IgD-negative memory B cell (primary cell): ENCODE measurements around the gene CLHC1. TPM values are rescaled to one million over a fixed set of nuclear protein-coding genes. Genes with fewer than 3 reads are reported as not detected.
A peak's percentile ranks its signal among the peaks of the same experiment; 100 is the strongest.

ENCODE experiments used
- H3K27ac Mint-ChIP-seq, 3 donors: one replicate each; pipeline ENCODE4 v1.8.0; 2020 to 2022; ENCODE audit warnings: mild to moderate bottlenecking in 3 of 3, mixed read lengths in 3 of 3, moderate library complexity in 1 of 3
- H3K27me3 Mint-ChIP-seq: one replicate; pipeline ENCODE4 v1.8.0; 2021; ENCODE audit warnings: mixed read lengths
- H3K36me3 Mint-ChIP-seq: one replicate; pipeline ENCODE4 v1.8.0; 2020; ENCODE audit warnings: mild to moderate bottlenecking, mixed read lengths
- H3K4me1 Mint-ChIP-seq, 3 donors: one replicate each; pipeline ENCODE4 v1.8.0; 2020 to 2022; ENCODE audit warnings: mixed read lengths in 3 of 3, mild to moderate bottlenecking in 1 of 3
- H3K4me3 Mint-ChIP-seq, 4 donors: one replicate each; pipeline ENCODE4 v1.8.0; 2020 to 2022; ENCODE audit warnings: mild to moderate bottlenecking in 4 of 4, mixed read lengths in 4 of 4, moderate library complexity in 3 of 4
- H3K9me3 Mint-ChIP-seq, 3 donors: one replicate each; pipeline ENCODE4 v1.8.0; 2020 to 2021; ENCODE audit warnings: mixed read lengths in 3 of 3, mild to moderate bottlenecking in 1 of 3
- polyA plus RNA-seq: library from polyadenylated mRNA; unstranded; fragments of 300-500 nt; fragmentation: Illumina TruSeq; gene quantifications from one replicate; pipeline ENCODE4 v1.2.3, GENCODE V29; 2021

CLHC1 gene
- polyA plus RNA-seq, 1 donor from 2014 or later = 1.2 TPM

GRCh38 chr2:55168221-55169154, 63.6 kb downstream of the CLHC1 start:
- Mint-ChIP-seq H3K27ac (no peak overlapping the region), H3K4me1 (peaks cover 0 to 3% (median 0%) of the 10 kb centered on the region in 3 donors), H3K4me3 (no peak overlapping the region), H3K9me3 (no peaks in the 10 kb centered on the region), H3K27me3 (no peaks in the 10 kb centered on the region), H3K36me3 (no peaks in the 10 kb centered on the region)

GRCh38 chr2:55165626-55166025, 66.5 kb downstream of the CLHC1 start:
- no peak overlapping the region for H3K27ac Mint-ChIP-seq
- no peak overlapping the region for H3K4me3 Mint-ChIP-seq
- no peaks in the 10 kb centered on the region for H3K36me3 Mint-ChIP-seq
- no peaks in the 10 kb centered on the region for H3K9me3 Mint-ChIP-seq
- H3K4me1 Mint-ChIP-seq = peaks cover 0 to 5% (median 0%) of the 10 kb centered on the region in 3 donors
- H3K27me3 Mint-ChIP-seq = no peaks in the 10 kb centered on the region

GRCh38 chr2:55164534-55165480, 67.3 kb downstream of the CLHC1 start:
- Mint-ChIP-seq H3K4me1 (peaks cover 0 to 5% (median 0%) of the 10 kb centered on the region in 3 donors), H3K36me3 (no peaks in the 10 kb centered on the region), H3K4me3 (no peak overlapping the region), H3K27me3 (no peaks in the 10 kb centered on the region), H3K9me3 (no peaks in the 10 kb centered on the region), H3K27ac (no peak overlapping the region)

- no peaks in the 10 kb centered on the region for H3K9me3 Mint-ChIP-seq
- H3K4me1 Mint-ChIP-seq = peaks cover 0 to 9% (median 0%) of the 10 kb centered on the region in 3 donors
- H3K36me3 Mint-ChIP-seq = no peaks in the 10 kb centered on the region
- H3K27ac Mint-ChIP-seq = no peak overlapping the region
- no peak overlapping the region for H3K4me3 Mint-ChIP-seq
- no peaks in the 10 kb centered on the region for H3K27me3 Mint-ChIP-seq
Observed at GRCh38 chr2:55163941-55164390, 68.1 kb downstream of the CLHC1 start.

GRCh38 chr2:55163274-55163721, 68.8 kb downstream of the CLHC1 start:
- Mint-ChIP-seq H3K4me1 (peaks cover 0 to 7% (median 0%) of the 10 kb centered on the region in 3 donors), H3K36me3 (no peaks in the 10 kb centered on the region), H3K9me3 (no peaks in the 10 kb centered on the region), H3K4me3 (no peak overlapping the region), H3K27ac (peak overlapping the region in 1 of 3 donors; percentile 2), H3K27me3 (no peaks in the 10 kb centered on the region)

GRCh38 chr2:55162284-55163006, 69.6 kb downstream of the CLHC1 start:
- Mint-ChIP-seq H3K9me3 (no peaks in the 10 kb centered on the region), H3K36me3 (no peaks in the 10 kb centered on the region), H3K4me1 (peaks cover 0 to 12% (median 2%) of the 10 kb centered on the region in 3 donors), H3K27me3 (no peaks in the 10 kb centered on the region), H3K27ac (no peak overlapping the region), H3K4me3 (no peak overlapping the region)

GRCh38 chr2:55161295-55162210, 70.5 kb downstream of the CLHC1 start:
- Mint-ChIP-seq H3K36me3 (no peaks in the 10 kb centered on the region), H3K27me3 (no peaks in the 10 kb centered on the region), H3K9me3 (no peaks in the 10 kb centered on the region), H3K27ac (no peak overlapping the region), H3K4me3 (no peak overlapping the region), H3K4me1 (peaks cover 0 to 12% (median 2%) of the 10 kb centered on the region in 3 donors)

- no peaks in the 10 kb centered on the region for H3K27me3 Mint-ChIP-seq
- no peaks in the 10 kb centered on the region for H3K36me3 Mint-ChIP-seq
- H3K9me3 Mint-ChIP-seq = no peaks in the 10 kb centered on the region
- H3K4me1 Mint-ChIP-seq = peaks cover 4 to 14% (median 5%) of the 10 kb centered on the region in 3 donors
- H3K4me3 Mint-ChIP-seq = no peak overlapping the region
- H3K27ac Mint-ChIP-seq = no peak overlapping the region
Observed at GRCh38 chr2:55160422-55160821, 71.7 kb downstream of the CLHC1 start.

GRCh38 chr2:55159752-55160151, 72.3 kb downstream of the CLHC1 start:
- no peak overlapping the region for H3K27ac Mint-ChIP-seq
- peaks cover 4 to 14% (median 5%) of the 10 kb centered on the region in 3 donors for H3K4me1 Mint-ChIP-seq
- no peaks in the 10 kb centered on the region for H3K9me3 Mint-ChIP-seq
- no peaks in the 10 kb centered on the region for H3K36me3 Mint-ChIP-seq
- no peaks in the 10 kb centered on the region for H3K27me3 Mint-ChIP-seq
- H3K4me3 Mint-ChIP-seq = no peak overlapping the region

- Mint-ChIP-seq H3K27ac (no peak overlapping the region), H3K4me3 (peak overlapping the region in 1 of 4 donors; percentile 23), H3K9me3 (no peaks in the 10 kb centered on the region), H3K36me3 (no peaks in the 10 kb centered on the region), H3K4me1 (peaks cover 6 to 15% (median 8%) of the 10 kb centered on the region in 3 donors), H3K27me3 (no peaks in the 10 kb centered on the region)
Observed at GRCh38 chr2:55159037-55159651, 72.9 kb downstream of the CLHC1 start.

GRCh38 chr2:55158111-55158814, 73.8 kb downstream of the CLHC1 start:
- no peaks in the 10 kb centered on the region for H3K27me3 Mint-ChIP-seq
- H3K4me1 Mint-ChIP-seq = peaks cover 13 to 23% (median 17%) of the 10 kb centered on the region in 3 donors
- no peak overlapping the region for H3K27ac Mint-ChIP-seq
- no peaks in the 10 kb centered on the region for H3K9me3 Mint-ChIP-seq
- H3K4me3 Mint-ChIP-seq = peak overlapping the region in 1 of 4 donors; percentile 43
- no peaks in the 10 kb centered on the region for H3K36me3 Mint-ChIP-seq

GRCh38 chr2:55157474-55157884, 74.6 kb downstream of the CLHC1 start:
- Mint-ChIP-seq H3K4me1 (peaks cover 21 to 30% (median 24%) of the 10 kb centered on the region in 3 donors), H3K36me3 (no peaks in the 10 kb centered on the region), H3K27ac (peak overlapping the region in 1 of 3 donors; percentile 82), H3K4me3 (peak overlapping the region in 1 of 4 donors; percentile 61), H3K9me3 (no peaks in the 10 kb centered on the region), H3K27me3 (no peaks in the 10 kb centered on the region)

GRCh38 chr2:55156984-55157383, 75.1 kb downstream of the CLHC1 start:
- no peaks in the 10 kb centered on the region for H3K9me3 Mint-ChIP-seq
- peaks cover 26 to 35% (median 29%) of the 10 kb centered on the region in 3 donors for H3K4me1 Mint-ChIP-seq
- peak overlapping the region in 1 of 3 donors; percentile 82 for H3K27ac Mint-ChIP-seq
- H3K27me3 Mint-ChIP-seq = no peaks in the 10 kb centered on the region
- H3K36me3 Mint-ChIP-seq = no peaks in the 10 kb centered on the region
- H3K4me3 Mint-ChIP-seq = no peak overlapping the region
